Measurements from ENCODE around the gene FAM227B. TPM values are rescaled to one million over a fixed set of nuclear protein-coding genes. Genes with fewer than 3 reads are reported as not detected.
"Not testable (repeated sequence)": the region's sequence is repeated elsewhere in the genome, so short reads cannot be mapped to it uniquely, and the experiment has no call there.

FAM227B gene
- total RNA-seq, 1 donor from 2014 or later: 2.9 TPM

- H3K4me1 ChIP-seq: no peaks in the 10 kb centered on the region
- intact Hi-C loops (cut with DNase I): no loop called here
- DNase-seq (ENCODE audit: extremely low spot score in 2 of 2): no peak
- TF ChIP-seq POLR2AphosphoS5 (IDR thresholded peaks at IDR 0.05; ENCODE audit: insufficient read depth in 1 of 2, low read depth in 1 of 2): no peak
- no peak for TF ChIP-seq CTCF (IDR thresholded peaks at IDR 0.05)
- no peak for TF ChIP-seq POLR2A (IDR thresholded peaks at IDR 0.05)
- no peaks in the 10 kb centered on the region for H3K9me3 ChIP-seq
- H3K36me3 ChIP-seq: no peaks in the 10 kb centered on the region
- H3K27me3 ChIP-seq: no peaks in the 10 kb centered on the region
- no peak overlapping the region for H3K4me3 ChIP-seq
- no peak overlapping the region for H3K27ac ChIP-seq
Observed at GRCh38 chr15:49370782-49371181, 249.8 kb downstream of the FAM227B start.

GRCh38 chr15:49366496-49366895, 254.1 kb downstream of the FAM227B start:
- no peaks in the 10 kb centered on the region for H3K36me3 ChIP-seq
- H3K27me3 ChIP-seq: no peaks in the 10 kb centered on the region
- H3K4me1 ChIP-seq: no peaks in the 10 kb centered on the region
- no peak overlapping the region for H3K4me3 ChIP-seq
- no peak for DNase-seq (ENCODE audit: extremely low spot score in 2 of 2)
- no peak overlapping the region for H3K27ac ChIP-seq
- intact Hi-C loops (cut with DNase I): no loop called here
- TF ChIP-seq POLR2AphosphoS5 (IDR thresholded peaks at IDR 0.05; ENCODE audit: insufficient read depth in 1 of 2, low read depth in 1 of 2) (no peak), CTCF (IDR thresholded peaks at IDR 0.05) (no peak), POLR2A (IDR thresholded peaks at IDR 0.05) (no peak)
- H3K9me3 ChIP-seq: no peaks in the 10 kb centered on the region

- Histone ChIP-seq H3K27me3 (no peaks in the 10 kb centered on the region), H3K4me1 (no peaks in the 10 kb centered on the region), H3K4me3 (no peak overlapping the region), H3K36me3 (no peaks in the 10 kb centered on the region), H3K27ac (no peak overlapping the region), H3K9me3 (no peaks in the 10 kb centered on the region)
- TF ChIP-seq POLR2A (IDR thresholded peaks at IDR 0.05) (no peak), CTCF (IDR thresholded peaks at IDR 0.05) (no peak), POLR2AphosphoS5 (IDR thresholded peaks at IDR 0.05; ENCODE audit: insufficient read depth in 1 of 2, low read depth in 1 of 2) (no peak)
- intact Hi-C loops (cut with DNase I): no loop called here
- DNase-seq (ENCODE audit: extremely low spot score in 2 of 2): no peak
Observed at GRCh38 chr15:49361370-49361769, 259.2 kb downstream of the FAM227B start.

GRCh38 chr15:49354439-49354838, 266.2 kb downstream of the FAM227B start:
- H3K9me3 ChIP-seq; intact Hi-C loops (cut with DNase I); H3K36me3 ChIP-seq; H3K27me3 ChIP-seq; DNase-seq (ENCODE audit: extremely low spot score in 2 of 2); H3K4me3 ChIP-seq; H3K4me1 ChIP-seq; H3K27ac ChIP-seq: not testable (repeated sequence)

GRCh38 chr15:49343546-49343945, 277.1 kb downstream of the FAM227B start:
- Histone ChIP-seq H3K27ac (no peak overlapping the region), H3K4me1 (no peaks in the 10 kb centered on the region), H3K36me3 (peaks cover 0 to 6% of the 10 kb centered on the region in 2 donors), H3K9me3 (no peaks in the 10 kb centered on the region), H3K4me3 (no peak overlapping the region), H3K27me3 (no peaks in the 10 kb centered on the region)
- no peak for TF ChIP-seq CTCF (IDR thresholded peaks at IDR 0.05)
- TF ChIP-seq POLR2A (IDR thresholded peaks at IDR 0.05): no peak
- TF ChIP-seq POLR2AphosphoS5 (IDR thresholded peaks at IDR 0.05; ENCODE audit: insufficient read depth in 1 of 2, low read depth in 1 of 2): no peak
- intact Hi-C loops (cut with DNase I): no loop called here
- no peak for DNase-seq (ENCODE audit: extremely low spot score in 2 of 2)

GRCh38 chr15:49339656-49340055, 281.0 kb downstream of the FAM227B start:
- Histone ChIP-seq H3K36me3 (peaks cover 0 to 6% of the 10 kb centered on the region in 2 donors), H3K27me3 (no peaks in the 10 kb centered on the region), H3K27ac (no peak overlapping the region), H3K9me3 (no peaks in the 10 kb centered on the region), H3K4me1 (no peaks in the 10 kb centered on the region), H3K4me3 (no peak overlapping the region)
- no peak for DNase-seq (ENCODE audit: extremely low spot score in 2 of 2)
- intact Hi-C loops (cut with DNase I): no loop called here
- TF ChIP-seq POLR2AphosphoS5 (IDR thresholded peaks at IDR 0.05; ENCODE audit: insufficient read depth in 1 of 2, low read depth in 1 of 2) (no peak), CTCF (IDR thresholded peaks at IDR 0.05) (no peak), POLR2A (IDR thresholded peaks at IDR 0.05) (no peak)

Data from vagina (tissue), 2 donors.